B cell (primary cell): ENCODE data around the gene MAU2. TPM values are rescaled to one million over a fixed set of nuclear protein-coding genes. Genes with fewer than 3 reads are reported as not detected.
A peak's percentile ranks its signal among the peaks of the same experiment; 100 is the strongest.

ENCODE experiments used
- ATAC-seq: fragments of 200-7000 bp; cut with Tn5 transposase; one replicate; pipeline ENCODE4 v1.10.0; 2021; ENCODE audit warnings: low read depth, mild to moderate bottlenecking, moderate number of reproducible peaks, moderate library complexity
- CTCF ChIA-PET: fragments of 350-600 bp; sonication (Branson Sonifier 250); formaldehyde crosslinking; loops from one replicate; lab custom pipeline; 2021; ENCODE audit warnings: antibody characterized with exemption, inconsistent platforms; lab: Charles Lee
- POLR2A ChIA-PET: fragments of 350-600 bp; sonication (Branson Sonifier 250); formaldehyde crosslinking; loops from one replicate; lab custom pipeline; 2021; ENCODE audit warnings: antibody characterized with exemption; lab: Charles Lee
- DNase-seq: peaks from one replicate; pipeline ENCODE4 v3.0.0; 2013
- H2AFZ ChIP-seq: 2 replicates; pipeline ENCODE4 v1.6.1; 2012; ENCODE audit warnings: mild to moderate bottlenecking, low read depth, low read length; ENCODE audit not compliant: insufficient read depth, poor library complexity, severe bottlenecking
- H3K27ac ChIP-seq, 2 donors: 1 replicate in 1 of 2; 2 replicates in 1 of 2; pipeline ENCODE4 v1.5.1; 2012 to 2013; ENCODE audit warnings: low read length in 2 of 2, mild to moderate bottlenecking in 2 of 2, moderate library complexity in 1 of 2
- H3K27me3 ChIP-seq, 4 experiments: fragments of 200-600 bp in 1 of 4; sonication (generic) in 1 of 4; replicated peaks in 1 of 4; 1 replicate in 2 of 4; 2 replicates in 2 of 4; pipeline versions ENCODE4 v1.6.1 to v1.7.0; 2013 to 2016; ENCODE audit warnings: low read length in 3 of 4, mild to moderate bottlenecking in 2 of 4, mixed read lengths in 1 of 4, moderate library complexity in 1 of 4; ENCODE audit not compliant: insufficient read depth in 4 of 4, control insufficient read depth in 3 of 4; ENCODE audit errors: control extremely low read depth in 1 of 4
- H3K36me3 ChIP-seq, 2 experiments: replicated peaks in 1 of 2; 1 replicate in 1 of 2; 2 replicates in 1 of 2; pipeline versions ENCODE4 v1.6.1 to v1.7.1; 2013; ENCODE audit warnings: low read length in 1 of 2; ENCODE audit not compliant: insufficient read depth in 2 of 2, control insufficient read depth in 1 of 2; ENCODE audit errors: control extremely low read depth in 1 of 2, extremely low read depth in 1 of 2
- H3K4me1 ChIP-seq, 2 donors: fragments of 200-600 bp in 1 of 2; sonication (generic) in 1 of 2; 1 replicate in 1 of 2; 2 replicates in 1 of 2; pipeline versions ENCODE4 v1.5.1 to v1.6.1; 2013 to 2017; ENCODE audit warnings: low read length in 2 of 2; ENCODE audit not compliant: control insufficient read depth in 2 of 2, insufficient read depth in 2 of 2
- H3K4me2 ChIP-seq: replicated peaks from 2 replicates; pipeline ENCODE3; 2012; ENCODE audit warnings: mild to moderate bottlenecking, low read depth, low read length; ENCODE audit not compliant: poor library complexity, severe bottlenecking
- H3K4me3 ChIP-seq, 5 experiments: fragments of 200-600 bp in 1 of 5; sonication (generic) in 1 of 5; 1 replicate in 3 of 5; 2 replicates in 2 of 5; pipeline versions ENCODE4 v1.5.1 to v1.7.0; 2011 to 2016; ENCODE audit warnings: low read length in 4 of 5, mild to moderate bottlenecking in 4 of 5, low read depth in 2 of 5, control low read depth in 1 of 5, moderate library complexity in 1 of 5; ENCODE audit not compliant: insufficient read depth in 1 of 5; ENCODE audit errors: control extremely low read depth in 1 of 5, extremely low read depth in 1 of 5
- H3K79me2 ChIP-seq: fragments of 200-600 bp; sonication (generic); one replicate; pipeline ENCODE4 v1.6.0; 2016; ENCODE audit warnings: low read length; ENCODE audit not compliant: control insufficient read depth, insufficient read depth
- H3K9ac ChIP-seq: fragments of 200-600 bp; sonication (generic); 2 replicates; pipeline ENCODE4 v1.6.1; 2017; ENCODE audit warnings: mild to moderate bottlenecking, low read length, moderate library complexity
- H3K9me3 ChIP-seq, 3 donors: one replicate each; pipeline versions ENCODE4 v1.6.1 to v1.7.1; 2013; ENCODE audit warnings: low read length in 2 of 3; ENCODE audit not compliant: control insufficient read depth in 2 of 3, insufficient read depth in 1 of 3; ENCODE audit errors: control extremely low read depth in 1 of 3
- H4K20me1 ChIP-seq: 2 replicates; pipeline ENCODE4 v1.6.0; 2012; ENCODE audit warnings: mild to moderate bottlenecking, low read length; ENCODE audit not compliant: insufficient read depth, control insufficient read depth, poor library complexity, severe bottlenecking
- H3K27ac Mint-ChIP-seq: one replicate; pipeline ENCODE4 v1.8.0; 2021; ENCODE audit warnings: mixed read lengths
- H3K27me3 Mint-ChIP-seq: one replicate; pipeline ENCODE4 v1.8.0; 2021; ENCODE audit warnings: mixed read lengths
- H3K4me1 Mint-ChIP-seq: one replicate; pipeline ENCODE4 v1.8.0; 2021; ENCODE audit warnings: mixed read lengths
- H3K4me3 Mint-ChIP-seq: one replicate; pipeline ENCODE4 v1.8.0; 2021; ENCODE audit warnings: mixed read lengths
- H3K9me3 Mint-ChIP-seq: one replicate; pipeline ENCODE4 v1.8.0; 2022; ENCODE audit warnings: mixed read lengths; ENCODE audit not compliant: insufficient read depth
- CTCF ChIP-seq: fragments of 200-600 bp; IDR thresholded peaks from one replicate; pipeline ENCODE4 v1.8.0; 2022; ENCODE audit warnings: antibody characterized with exemption, mild to moderate bottlenecking
- EZH2 ChIP-seq: IDR thresholded peaks from 2 replicates; pipeline ENCODE4 v1.6.1; 2012; ENCODE audit warnings: borderline replicate concordance, low read depth, mild to moderate bottlenecking, moderate library complexity, low read length; ENCODE audit not compliant: insufficient read depth, poor library complexity, severe bottlenecking
- WGBS: methylation state at CpG from one replicate; pipeline ENCODE4 v1.1.5; 2013; ENCODE audit warnings: missing lambda C conversion rate; ENCODE audit not compliant: insufficient coverage; 5-methylcytosine and 5-hydroxymethylcytosine counted together
- intact Hi-C: fragments of 100-400 bp; cut with micrococcal nuclease; formaldehyde crosslinking; loops from one replicate; pipeline ENCODE4 v1.10.0; 2022
- polyA plus RNA-seq: library from polyadenylated mRNA; depleted of rRNA; stranded (reverse); fragments of >200 nt; gene quantifications from 2 replicates; pipeline ENCODE4 v1.2.3, GENCODE V29; 2012
- total RNA-seq, 2 donors: library from RNA; stranded (reverse); fragments of 120-200 nt in 1 of 2; gene quantifications; 1 replicate in 1 of 2; 2 replicates in 1 of 2; pipeline versions ENCODE4 v1.2.3 to v1.2.4, GENCODE V29; 2013 to 2022

The MAU2 gene
- total and polyA plus RNA-seq, 2 donors (not counting 1 experiment from before 2014, with no cell fraction given): 87.7 to 199 TPM

DNA sequence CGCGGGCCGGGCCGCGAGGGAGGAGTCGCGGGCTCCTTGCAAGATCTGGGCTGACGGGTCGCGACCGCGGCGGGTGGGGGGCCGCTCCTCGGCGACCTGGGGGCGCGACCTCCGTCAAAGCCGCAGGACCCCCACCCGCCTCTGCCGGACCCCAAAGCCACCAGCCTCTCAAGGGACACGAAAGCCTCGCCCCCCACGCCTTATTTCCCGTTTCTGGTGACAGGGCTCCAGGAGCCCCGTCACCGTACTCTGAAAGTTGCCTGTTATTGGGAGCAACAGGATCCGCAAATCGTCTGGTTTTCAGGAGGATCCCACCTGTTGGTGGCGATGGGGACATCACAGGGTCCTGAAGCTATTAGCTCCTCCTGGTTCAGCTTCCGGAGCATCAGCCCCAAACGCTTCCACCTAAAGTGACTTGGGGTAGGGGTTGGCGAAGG lies 530 bp downstream of the MAU2 start:
- ChIA-PET CTCF (no interaction called here), POLR2A (interaction anchor here (0.7 to 1.7 kb wide), 3 partner anchors 129 to 401 kb away, joined by 3 to 4 read pairs (median 3); partner anchors contain the start of genes BORCS8, DDX49 and RFXANK)
- Mint-ChIP-seq H3K27me3 (no peaks in the 10 kb centered on the region), H3K27ac (peak overlapping the region; percentile 99), H3K4me1 (peaks cover 46% of the 10 kb centered on the region), H3K4me3 (peak overlapping the region; percentile 96), H3K9me3 (no peaks in the 10 kb centered on the region)
- Histone ChIP-seq H3K4me1 (peaks cover 18 to 31% of the 10 kb centered on the region in 2 donors), H3K79me2 (peaks cover 97% of the 10 kb centered on the region), H2AFZ (peak overlapping the region; percentile 99), H3K9me3 (no peaks in the 10 kb centered on the region), H3K4me2 (peak overlapping the region; percentile 98), H4K20me1 (peaks cover 27% of the 10 kb centered on the region), H3K27ac (peak overlapping the region; percentile 96), H3K4me3 (peak overlapping the region; percentile 50 to 97 (median 79)), H3K36me3 (peaks cover 4 to 26% of the 10 kb centered on the region in 2 experiments), H3K27me3 (no peaks in the 10 kb centered on the region), H3K9ac (peak overlapping the region; percentile 98)
- WGBS: under 1% methylated on average over 31 of the region's 34 CpGs
- DNase-seq: no peak
- intact Hi-C loops: loop anchor here (2.0 kb wide), 1 partner anchor 44 kb away; no protein-coding TSS in a partner anchor
- no peak for ATAC-seq
- TF ChIP-seq CTCF: no peak
- no peak for TF ChIP-seq EZH2

GRCh38 chr19:19324059-19324770 lies 3.6 kb downstream of the MAU2 start:
- Histone ChIP-seq H3K9ac (no peak overlapping the region), H3K4me3 (no peak overlapping the region), H3K27me3 (no peaks in the 10 kb centered on the region), H2AFZ (no peak overlapping the region), H3K36me3 (peaks cover 2 to 31% of the 10 kb centered on the region in 2 experiments), H3K4me1 (peaks cover 23 to 36% of the 10 kb centered on the region in 2 donors), H3K4me2 (no peak overlapping the region), H3K9me3 (no peaks in the 10 kb centered on the region), H3K79me2 (peaks cover 93% of the 10 kb centered on the region), H3K27ac (peak overlapping the region in 1 of 2 donors; percentile 18), H4K20me1 (peaks cover 47% of the 10 kb centered on the region)
- DNase-seq (no peak), ATAC-seq (no peak)
- intact Hi-C loops: no loop called here
- POLR2A ChIA-PET: no interaction called here
- Mint-ChIP-seq H3K27me3 (no peaks in the 10 kb centered on the region), H3K27ac (peak overlapping the region; percentile 20), H3K4me3 (peak overlapping the region; percentile 39), H3K9me3 (no peaks in the 10 kb centered on the region), H3K4me1 (peaks cover 47% of the 10 kb centered on the region)
- WGBS: 96% methylated on average over 5 of the region's 7 CpGs
- CTCF ChIA-PET: interaction anchor here (1.1 kb wide), 1 partner anchor 166 kb away, joined by 5 read pairs; no protein-coding TSS in a partner anchor
- TF ChIP-seq CTCF (no peak), EZH2 (no peak)
